Esophagus mucosa (tissue), 1 donor: ENCODE measurements around the gene POU2AF1. TPM values are rescaled to one million over a fixed set of nuclear protein-coding genes. Genes with fewer than 3 reads are reported as not detected.

Experiments used
- ATAC-seq: fragments of 200-7000 bp; cut with Tn5 transposase; one replicate; pipeline ENCODE4 v1.9.1; 2020
- total RNA-seq: library from RNA; stranded (reverse); gene quantifications from one replicate; pipeline ENCODE4 v1.2.4, GENCODE V29; 2023
- donor health status: DM: yes; HTN: yes; CAD: no.

The POU2AF1 gene
- total RNA-seq, 1 donor from 2014 or later: 2.6 TPM

DNA sequence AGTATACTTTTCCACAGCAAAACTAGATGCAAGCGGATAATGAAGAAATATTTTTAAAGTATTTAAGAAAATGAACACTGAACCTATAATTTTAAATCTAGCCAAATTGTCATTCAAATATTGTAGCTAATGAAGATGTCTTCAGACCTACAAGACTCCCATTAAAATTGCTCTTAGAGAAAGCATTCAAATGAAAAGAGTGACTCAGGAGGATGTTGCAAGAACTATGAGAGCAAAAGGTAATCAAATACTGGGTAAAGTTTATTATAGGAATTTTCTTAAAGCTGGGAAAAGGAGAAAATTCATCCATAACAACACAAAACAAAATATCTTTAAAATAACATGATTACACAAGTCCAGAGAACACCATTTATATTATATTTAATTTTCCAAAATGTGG lies 5.4 kb upstream of the POU2AF1 start:
- no peak for ATAC-seq

DNA sequence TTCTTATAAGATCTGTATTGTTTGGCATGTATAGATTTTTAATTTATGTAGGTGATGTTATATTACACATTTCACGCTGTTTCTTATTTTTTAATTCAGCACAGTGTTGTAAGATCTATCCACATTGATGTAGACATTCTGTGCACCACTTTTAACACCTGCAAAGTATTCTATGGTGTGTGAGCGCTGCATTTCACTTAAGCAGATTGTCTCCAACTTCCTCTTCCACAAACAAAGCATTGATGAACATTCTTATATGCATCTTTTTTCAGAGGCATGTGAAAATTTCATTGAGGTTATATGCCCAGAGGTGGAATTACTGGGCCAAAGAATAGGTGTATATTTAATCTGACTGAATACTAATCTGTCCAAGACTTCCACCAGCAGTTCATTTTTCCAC lies 3.4 kb upstream of the POU2AF1 start:
- no peak for ATAC-seq

DNA sequence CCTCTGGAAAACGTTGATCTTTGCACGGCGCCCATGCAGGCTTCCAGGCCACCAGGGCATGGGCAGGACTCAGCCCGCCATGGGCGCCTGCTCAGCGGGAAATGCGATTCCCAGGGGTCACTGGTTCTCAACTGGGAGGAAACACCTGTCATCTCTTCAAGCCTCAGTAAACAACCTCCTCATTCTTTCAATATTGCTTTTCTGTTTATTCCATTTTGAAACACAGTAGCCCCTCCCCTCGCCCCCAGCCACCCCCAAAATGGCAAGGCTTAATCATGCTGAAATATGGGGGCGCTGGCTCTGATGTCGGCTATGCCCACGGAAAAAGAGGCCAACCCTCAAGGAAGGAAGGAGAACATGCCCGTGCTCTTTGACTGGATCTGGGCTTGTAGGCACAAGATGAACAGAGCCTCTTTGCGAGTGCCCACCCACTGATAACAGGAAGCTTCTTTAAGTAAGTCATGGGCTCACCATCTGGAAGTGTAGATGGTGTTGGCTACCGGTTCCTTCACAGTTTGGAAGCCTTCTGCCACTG lies 594 bp upstream of the POU2AF1 start:
- ATAC-seq: peak; percentile 37

GRCh38 chr11:111378185-111378860 lies 752 bp downstream of the POU2AF1 start:
- no peak for ATAC-seq

GRCh38 chr11:111376181-111376871 lies 2.7 kb downstream of the POU2AF1 start:
- peak; percentile 10 for ATAC-seq

- ATAC-seq: no peak
These were observed 5.5 kb downstream of the POU2AF1 start for GRCh38 chr11:111373590-111373989.

- no peak for ATAC-seq
These were observed 6.5 kb downstream of the POU2AF1 start for GRCh38 chr11:111372538-111372937.

DNA sequence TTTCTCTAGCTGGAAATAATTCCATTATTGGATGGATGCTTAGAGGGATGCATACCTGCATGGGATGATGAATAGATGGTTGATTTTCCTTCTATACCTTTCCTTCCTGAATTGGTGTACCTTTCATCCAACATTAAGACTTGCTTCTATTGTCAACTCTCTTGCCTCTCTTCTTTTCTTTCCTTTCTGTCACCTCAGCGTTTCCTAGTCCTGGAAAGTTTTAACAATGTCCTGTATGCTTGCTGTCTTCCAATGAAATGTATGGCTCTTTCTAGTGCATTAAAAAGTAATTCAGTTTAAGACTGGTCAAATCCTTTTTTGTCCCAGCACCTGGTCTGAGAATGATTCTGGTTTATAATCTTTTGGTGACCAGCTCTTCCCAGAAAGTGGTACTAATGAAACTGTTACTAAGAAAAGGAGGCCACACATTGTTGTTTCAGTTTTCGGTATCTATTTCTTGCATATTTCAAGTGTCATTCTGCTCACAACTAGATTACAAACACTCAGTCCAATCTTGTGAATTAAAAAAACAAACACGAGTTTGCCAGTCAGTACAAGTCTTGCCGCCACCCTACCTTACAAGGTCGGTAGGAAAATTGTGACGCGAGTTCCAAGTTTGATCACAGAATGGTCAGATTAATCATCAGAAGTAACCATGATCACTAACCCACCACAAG lies 8.0 kb downstream of the POU2AF1 start:
- peak; percentile 59 for ATAC-seq

GRCh38 chr11:111370270-111370901 lies 8.7 kb downstream of the POU2AF1 start:
- no peak for ATAC-seq

DNA sequence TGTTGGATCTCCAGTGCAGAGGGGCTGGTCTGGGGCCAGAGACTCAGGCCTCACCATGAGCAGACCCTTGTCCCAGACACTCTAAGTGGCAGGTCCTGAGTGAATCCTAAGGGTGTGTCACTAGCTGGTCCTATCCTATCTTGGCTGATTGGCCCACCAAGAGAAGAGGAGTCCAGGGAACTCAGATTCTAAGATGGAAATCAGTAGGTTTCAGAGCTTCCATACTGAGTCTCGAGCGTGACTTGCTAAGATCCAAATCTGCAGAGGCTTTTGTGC lies 10.9 kb downstream of the POU2AF1 start:
- ATAC-seq: no peak

GRCh38 chr11:111367411-111368284 lies 11.4 kb downstream of the POU2AF1 start:
- ATAC-seq: no peak

DNA sequence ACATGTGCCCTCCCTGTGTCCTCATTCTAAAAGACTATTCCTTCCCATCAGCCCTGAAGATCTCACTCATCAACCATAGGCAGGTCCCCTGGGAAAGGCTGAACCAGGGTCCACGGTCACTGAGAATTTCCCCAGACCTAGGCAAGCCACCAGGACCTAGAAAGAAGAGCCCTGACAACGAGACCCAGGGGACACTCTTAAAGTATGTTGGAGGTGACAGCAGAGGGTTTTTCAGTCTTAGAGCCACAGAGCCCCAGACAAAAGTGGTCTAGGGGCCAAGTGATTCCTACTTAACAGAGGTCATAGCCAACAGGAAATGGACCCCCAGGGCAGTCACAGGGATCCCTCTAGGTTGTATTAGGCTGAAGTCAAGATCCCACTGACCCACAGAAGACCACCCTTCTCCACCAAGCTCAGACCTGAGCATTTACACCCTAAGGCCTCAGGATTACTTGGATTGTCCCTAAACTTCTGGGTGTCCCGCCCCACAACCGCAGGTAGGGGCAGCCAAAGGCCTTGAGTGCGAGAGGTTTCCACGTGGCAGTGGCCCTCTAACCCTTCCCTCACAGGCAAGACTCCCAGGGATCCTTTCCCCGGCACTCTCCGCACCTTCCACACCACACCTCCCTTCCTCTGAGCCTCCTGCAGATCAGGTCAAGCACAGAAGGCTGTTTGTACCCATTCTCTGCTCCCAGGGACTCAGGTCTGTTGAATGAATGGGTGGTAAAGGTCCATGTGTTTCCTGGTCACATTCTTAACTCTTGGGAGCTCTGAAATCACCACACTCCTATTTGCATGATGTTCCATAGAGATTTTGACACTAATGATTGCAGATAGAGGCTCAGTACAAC lies 12.3 kb downstream of the POU2AF1 start:
- ATAC-seq: no peak

- no peak for ATAC-seq
These were observed 13.1 kb downstream of the POU2AF1 start for GRCh38 chr11:111365722-111366559.

- no peak for ATAC-seq
These were observed 14.6 kb downstream of the POU2AF1 start for GRCh38 chr11:111364503-111364902.

- ATAC-seq: no peak
These were observed 15.1 kb downstream of the POU2AF1 start for GRCh38 chr11:111363985-111364384.

DNA sequence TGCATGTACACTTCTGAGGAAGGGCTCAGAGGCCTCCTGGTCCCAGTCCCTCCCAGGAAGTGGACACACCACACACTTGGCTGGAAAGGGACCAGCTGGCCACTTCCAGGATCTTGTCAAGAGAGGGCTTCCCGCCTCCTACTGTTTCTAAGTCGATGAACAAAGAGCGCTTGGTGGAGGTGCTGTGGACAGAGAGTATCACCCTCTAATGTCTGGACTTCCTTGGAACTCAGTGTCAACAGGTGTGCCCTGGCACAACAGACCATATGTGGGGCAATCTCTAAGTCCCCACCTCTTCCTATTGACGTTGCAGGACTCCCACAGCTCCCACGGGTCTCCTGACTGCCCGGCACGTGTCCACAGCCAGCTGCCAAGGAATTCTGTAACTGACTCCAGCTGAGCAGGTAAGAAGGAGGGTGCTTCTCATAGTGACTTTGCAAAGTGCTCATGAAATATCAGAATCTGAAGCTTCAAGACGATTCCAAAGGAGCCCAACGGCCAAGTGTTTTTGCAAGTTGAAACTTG lies 16.1 kb downstream of the POU2AF1 start:
- peak; percentile 5 for ATAC-seq

GRCh38 chr11:111361874-111362273 lies 17.2 kb downstream of the POU2AF1 start:
- peak; percentile 78 for ATAC-seq

DNA sequence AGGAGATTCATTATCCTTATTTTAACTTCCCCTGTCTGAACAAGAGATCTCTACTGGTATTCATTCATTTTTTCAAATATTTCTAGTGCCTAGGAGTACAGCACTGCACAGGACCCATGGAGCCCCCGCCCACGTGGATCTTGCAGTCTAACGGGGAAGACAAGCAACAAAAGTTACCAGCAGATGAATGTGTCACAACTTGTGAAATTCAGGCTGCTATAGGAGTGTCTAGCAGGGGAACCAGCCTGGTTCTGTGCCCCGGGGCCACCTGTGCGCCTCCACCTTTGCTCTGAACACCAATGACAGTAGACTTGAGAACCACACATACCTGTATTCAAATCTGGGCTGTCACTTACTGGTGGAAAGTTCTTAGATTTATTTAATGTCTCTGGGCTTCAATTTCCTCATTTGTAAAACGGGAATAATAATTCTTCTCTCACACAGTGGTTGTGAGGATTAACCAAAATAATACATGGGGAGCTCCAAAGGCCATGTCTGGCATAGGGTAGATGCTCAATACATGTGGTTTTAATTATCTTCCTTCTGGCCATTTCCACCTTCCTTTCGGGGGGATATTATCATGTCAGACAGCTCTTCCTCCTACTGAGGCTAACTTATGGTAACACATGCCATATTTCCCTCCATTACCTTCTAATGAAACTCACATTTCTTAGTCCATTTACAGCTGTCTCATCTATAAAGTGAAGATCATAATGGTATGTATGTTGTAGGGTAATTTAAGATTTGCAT lies 17.8 kb downstream of the POU2AF1 start:
- ATAC-seq: peak; percentile 93
